SK-N-SH (cell line): ENCODE results near the gene PPP2R5E. TPM values are rescaled to one million over a fixed set of nuclear protein-coding genes. Genes with fewer than 3 reads are reported as not detected.

ENCODE experiments used
- CTCF ChIA-PET: fragments of 300-600, 350-600 bp; formaldehyde crosslinking; extraction: SDS; loops from one replicate; lab custom pipeline; 2021; lab: Yijun Ruan, JAX
- POLR2A ChIA-PET: fragments of 350-600 bp; sonication (Branson Sonifier 250); formaldehyde crosslinking; extraction: SDS; loops from one replicate; lab custom pipeline; 2020; ENCODE audit warnings: antibody characterized with exemption, inconsistent platforms; lab: Yijun Ruan, JAX
- DNase-seq: peaks from one replicate; pipeline ENCODE4 v3.0.0; 2012
- H2AFZ ChIP-seq: fragments of 200-600 bp; sonication (generic); 2 replicates; pipeline ENCODE4 v1.8.1; 2016; ENCODE audit warnings: antibody characterized with exemption, mild to moderate bottlenecking, low read depth
- H3F3A ChIP-seq: fragments of 200-600 bp; sonication (generic); replicated peaks from 2 replicates; pipeline ENCODE3; 2016; ENCODE audit warnings: antibody characterized with exemption, mild to moderate bottlenecking; ENCODE audit not compliant: insufficient read depth
- H3K27ac ChIP-seq, 2 experiments: fragments of 200-500 bp in 1 of 2; fragments of 200-600 bp in 1 of 2; sonication (Bioruptor generic) in 1 of 2; sonication (generic), shearing (Covaris generic) in 1 of 2; 2 replicates each; pipeline versions ENCODE4 v1.5.1 to v1.6.1; 2014 to 2016; ENCODE audit warnings: low read depth in 2 of 2, inconsistent platforms in 1 of 2, low read length in 1 of 2, mild to moderate bottlenecking in 1 of 2, mixed read lengths in 1 of 2
- H3K27me3 ChIP-seq: fragments of 200-600 bp; sonication (generic), shearing (Covaris generic); 2 replicates; pipeline ENCODE4 v1.6.1; 2016; ENCODE audit warnings: mixed run types; ENCODE audit not compliant: insufficient read depth
- H3K36me3 ChIP-seq, 2 experiments: fragments of 200-500 bp in 1 of 2; fragments of 200-600 bp in 1 of 2; sonication (Bioruptor generic) in 1 of 2; sonication (generic) in 1 of 2; replicated peaks in 1 of 2; 2 replicates each; pipeline versions ENCODE3 to v1.5.1; 2014 to 2016; ENCODE audit warnings: low read length in 1 of 2, mild to moderate bottlenecking in 1 of 2; ENCODE audit not compliant: insufficient read depth in 2 of 2, control insufficient read depth in 1 of 2
- H3K4me1 ChIP-seq, 2 experiments: fragments of 200-500 bp in 1 of 2; fragments of 200-600 bp in 1 of 2; sonication (Bioruptor generic) in 1 of 2; sonication (generic), shearing (Covaris generic) in 1 of 2; 2 replicates each; pipeline versions ENCODE4 v1.5.1 to v1.6.1; 2014 to 2016; ENCODE audit warnings: low read depth in 1 of 2, low read length in 1 of 2, mixed run types in 1 of 2; ENCODE audit not compliant: insufficient read depth in 2 of 2, control insufficient read depth in 1 of 2
- H3K4me2 ChIP-seq: fragments of 200-600 bp; sonication (generic), shearing (Covaris generic); 2 replicates; pipeline ENCODE4 v1.6.1; 2017; ENCODE audit warnings: mixed run types
- H3K4me3 ChIP-seq, 2 experiments: fragments of 200-500 bp in 1 of 2; fragments of 200-600 bp in 1 of 2; sonication (Bioruptor generic) in 1 of 2; sonication (generic), shearing (Covaris generic) in 1 of 2; 2 replicates each; pipeline versions ENCODE4 v1.5.1 to v1.8.1; 2014 to 2016; ENCODE audit warnings: low read depth in 2 of 2, inconsistent platforms in 1 of 2, low read length in 1 of 2, mild to moderate bottlenecking in 1 of 2, mixed read lengths in 1 of 2, moderate library complexity in 1 of 2
- H3K79me2 ChIP-seq: fragments of 200-600 bp; sonication (generic); 2 replicates; pipeline ENCODE4 v1.8.1; 2017; ENCODE audit warnings: mild to moderate bottlenecking; ENCODE audit not compliant: insufficient read depth
- H3K9ac ChIP-seq: fragments of 200-600 bp; sonication (generic); 2 replicates; pipeline ENCODE4 v1.6.1; 2017; ENCODE audit warnings: mixed run types
- H3K9me2 ChIP-seq: fragments of 200-600 bp; sonication (generic); 2 replicates; pipeline ENCODE4 v1.6.1; 2017; ENCODE audit warnings: mixed run types
- H3K9me3 ChIP-seq: fragments of 200-600 bp; sonication (generic); 2 replicates; pipeline ENCODE4 v1.6.1; 2017; ENCODE audit warnings: mixed run types, mild to moderate bottlenecking, moderate library complexity
- H4K20me1 ChIP-seq: fragments of 200-600 bp; sonication (generic); 2 replicates; pipeline ENCODE4 v1.6.1; 2017; ENCODE audit warnings: mild to moderate bottlenecking, mixed run types; ENCODE audit not compliant: insufficient read depth
- EZH2phosphoT487 ChIP-seq: fragments of 200-600 bp; sonication (generic); IDR thresholded peaks from 2 replicates; pipeline ENCODE4 v1.6.1; 2017; ENCODE audit warnings: low read depth, mixed run types, mild to moderate bottlenecking, antibody characterized with exemption, moderate library complexity, borderline replicate concordance
- FOXJ3 ChIP-seq: sonication (generic); formaldehyde crosslinking; IDR thresholded peaks from 2 replicates; pipeline ENCODE4 v1.5.1; 2020; ENCODE audit warnings: mild to moderate bottlenecking, missing genetic modification reagents
- FOXM1 ChIP-seq: IDR thresholded peaks from 2 replicates; pipeline ENCODE4 v1.4.0; 2012; ENCODE audit warnings: low read depth, mild to moderate bottlenecking
- GABPA ChIP-seq: IDR thresholded peaks from 2 replicates; pipeline ENCODE4 v1.4.0; 2012; ENCODE audit warnings: low read depth, mild to moderate bottlenecking
- MXI1 ChIP-seq: IDR thresholded peaks from 2 replicates; pipeline ENCODE4 v1.6.1; 2012; ENCODE audit warnings: mild to moderate bottlenecking, low read depth, low read length, improper control_type of control experiment
- PBX3 ChIP-seq: IDR thresholded peaks from 2 replicates; pipeline ENCODE4; 2012
- RAD21 ChIP-seq: IDR thresholded peaks from 2 replicates; pipeline ENCODE4 v1.6.1; 2012; ENCODE audit warnings: mild to moderate bottlenecking, low read length
- RCOR1 ChIP-seq: fragments of 150-350 bp; IDR thresholded peaks from 2 replicates; pipeline ENCODE4 v1.6.1; 2017; ENCODE audit warnings: antibody characterized with exemption, low read length
- TEAD4 ChIP-seq: IDR thresholded peaks from 2 replicates; pipeline ENCODE4 v1.4.0; 2012; ENCODE audit warnings: mild to moderate bottlenecking, borderline replicate concordance; ENCODE audit not compliant: insufficient read depth
- WGBS: methylation state at CpG from one replicate; pipeline ENCODE4 v1.1.6; 2017; ENCODE audit warnings: low lambda C conversion rate; 5-methylcytosine and 5-hydroxymethylcytosine counted together
- polyA plus RNA-seq, 3 experiments: library from polyadenylated mRNA; depleted of rRNA; stranded (reverse); fragments of >200 nt; gene quantifications; 2 replicates each; pipeline ENCODE4 v1.2.3, GENCODE V29; 2012
- TF ChIP-seq, protein P1 (sequence below): IDR thresholded peaks from 2 replicates; pipeline ENCODE4 v1.4.0; 2012; ENCODE audit warnings: low read depth, borderline replicate concordance
- TF ChIP-seq, protein P2 (sequence below): IDR thresholded peaks from 2 replicates; pipeline ENCODE4 v1.4.0; 2012; ENCODE audit warnings: low read depth, borderline replicate concordance
- TF ChIP-seq, protein P3 (sequence below): IDR thresholded peaks from 2 replicates; pipeline ENCODE4 v1.4.0; 2012; ENCODE audit warnings: low read depth

PPP2R5E gene
- polyA plus RNA-seq, 1 of the 3 experiments (the other 2 are of a cell fraction), result 4.4 TPM

DNA sequence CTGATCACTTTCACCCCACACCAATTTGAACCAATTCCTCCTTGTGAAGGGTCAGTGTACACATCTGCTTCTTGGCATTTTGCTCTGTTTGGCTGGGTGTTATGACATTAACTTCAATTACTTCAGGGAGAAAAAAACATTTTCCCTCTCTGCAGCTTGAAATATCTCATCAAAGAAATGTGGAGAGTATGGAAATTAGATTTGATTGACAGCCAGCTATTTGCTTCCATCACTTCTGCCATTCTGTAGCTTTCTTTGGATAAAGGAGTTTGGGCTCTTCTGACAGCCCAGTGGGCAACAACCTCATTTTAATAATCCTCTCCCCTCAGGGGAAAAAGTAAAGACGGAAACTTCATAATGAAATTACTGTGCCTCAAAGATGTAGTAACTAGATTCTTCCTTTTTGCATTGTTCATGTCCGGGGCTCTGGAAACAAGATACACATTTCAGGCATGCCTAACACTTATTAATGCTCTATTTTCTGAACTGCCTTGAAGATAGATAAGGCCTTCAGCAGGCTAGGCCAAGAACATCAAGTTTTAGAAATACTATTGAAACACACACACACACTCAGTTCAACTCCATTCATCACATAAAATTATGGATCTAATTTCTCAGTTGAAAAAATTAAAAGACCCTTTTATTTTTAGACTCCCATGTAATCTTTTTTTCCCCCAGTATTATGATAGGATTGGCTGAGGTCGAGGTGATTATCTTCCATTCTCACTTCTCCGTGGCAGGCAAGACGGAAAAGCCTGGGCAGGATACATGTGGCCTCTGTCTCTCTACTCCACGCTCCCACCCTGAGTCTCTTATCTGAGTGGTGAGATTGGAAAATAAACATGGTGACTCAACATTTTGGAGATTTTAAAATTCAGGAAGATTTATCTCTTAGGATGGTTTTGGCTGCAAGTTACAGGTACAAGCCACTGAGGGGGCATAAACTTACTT lies 214.1 kb downstream of the PPP2R5E start:
- DNase-seq, result no peak
- Histone ChIP-seq H3K4me2 (no peak overlapping the region), H3K9ac (no peak overlapping the region), H3K4me1 (peaks cover 0 to 5% of the 10 kb centered on the region in 2 experiments; a peak in 1 of 4 replicates), H3K27me3 (no peaks in the 10 kb centered on the region; the same call in 1 of the 2 replicates), H2AFZ (no peak overlapping the region), H3K36me3 (no peaks in the 10 kb centered on the region), H3K79me2 (no peaks in the 10 kb centered on the region), H3F3A (no peaks in the 10 kb centered on the region), H3K27ac (no peak overlapping the region), H4K20me1 (no peaks in the 10 kb centered on the region), H3K9me3 (no peaks in the 10 kb centered on the region), H3K4me3 (no peak overlapping the region), H3K9me2 (no peaks in the 10 kb centered on the region)
- ChIA-PET CTCF (interaction anchor here (1.4 kb wide), 1 partner anchor 60 kb away, joined by 3 read pairs; no protein-coding TSS in a partner anchor), POLR2A (no interaction called here)
- TF ChIP-seq FOXJ3 (CRISPR knock-in tag), result no peak
- WGBS, result 51% methylated on average over 6 of the region's 6 CpGs

DNA sequence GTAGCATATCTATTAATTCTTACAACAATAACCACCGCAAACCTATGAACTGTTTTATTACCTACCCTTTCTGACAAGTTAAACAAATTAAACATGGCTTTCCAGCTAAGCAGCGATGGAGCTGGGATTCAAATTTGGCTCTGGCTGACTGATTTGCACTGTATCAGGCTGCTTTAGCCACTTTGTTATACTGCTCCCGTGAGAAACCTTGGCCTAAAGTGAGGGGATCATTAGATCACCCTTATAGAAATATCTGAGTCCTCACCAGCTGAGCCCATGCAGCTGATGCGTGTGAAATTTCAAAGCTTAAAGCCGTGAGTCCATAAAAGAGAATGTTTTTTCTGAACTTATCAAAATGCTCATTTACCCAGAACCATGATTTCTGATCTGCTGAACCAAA lies 216.3 kb downstream of the PPP2R5E start:
- ChIA-PET CTCF (no interaction called here), POLR2A (no interaction called here)
- peaks cover 0 to 5% of the 10 kb centered on the region in 2 experiments; a peak in 1 of 4 replicates for H3K4me1 ChIP-seq
- H3K27ac ChIP-seq, result no peak overlapping the region
- TF ChIP-seq, protein P1, sequence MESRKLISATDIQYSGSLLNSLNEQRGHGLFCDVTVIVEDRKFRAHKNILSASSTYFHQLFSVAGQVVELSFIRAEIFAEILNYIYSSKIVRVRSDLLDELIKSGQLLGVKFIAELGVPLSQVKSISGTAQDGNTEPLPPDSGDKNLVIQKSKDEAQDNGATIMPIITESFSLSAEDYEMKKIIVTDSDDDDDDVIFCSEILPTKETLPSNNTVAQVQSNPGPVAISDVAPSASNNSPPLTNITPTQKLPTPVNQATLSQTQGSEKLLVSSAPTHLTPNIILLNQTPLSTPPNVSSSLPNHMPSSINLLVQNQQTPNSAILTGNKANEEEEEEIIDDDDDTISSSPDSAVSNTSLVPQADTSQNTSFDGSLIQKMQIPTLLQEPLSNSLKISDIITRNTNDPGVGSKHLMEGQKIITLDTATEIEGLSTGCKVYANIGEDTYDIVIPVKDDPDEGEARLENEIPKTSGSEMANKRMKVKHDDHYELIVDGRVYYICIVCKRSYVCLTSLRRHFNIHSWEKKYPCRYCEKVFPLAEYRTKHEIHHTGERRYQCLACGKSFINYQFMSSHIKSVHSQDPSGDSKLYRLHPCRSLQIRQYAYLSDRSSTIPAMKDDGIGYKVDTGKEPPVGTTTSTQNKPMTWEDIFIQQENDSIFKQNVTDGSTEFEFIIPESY, result no peak
- TF ChIP-seq EZH2phosphoT487 (no peak), PBX3 (no peak), MXI1 (no peak), FOXM1 (no peak), TEAD4 (no peak), RCOR1 (no peak), GABPA (no peak), RAD21 (no peak)
- TF ChIP-seq, protein P2, sequence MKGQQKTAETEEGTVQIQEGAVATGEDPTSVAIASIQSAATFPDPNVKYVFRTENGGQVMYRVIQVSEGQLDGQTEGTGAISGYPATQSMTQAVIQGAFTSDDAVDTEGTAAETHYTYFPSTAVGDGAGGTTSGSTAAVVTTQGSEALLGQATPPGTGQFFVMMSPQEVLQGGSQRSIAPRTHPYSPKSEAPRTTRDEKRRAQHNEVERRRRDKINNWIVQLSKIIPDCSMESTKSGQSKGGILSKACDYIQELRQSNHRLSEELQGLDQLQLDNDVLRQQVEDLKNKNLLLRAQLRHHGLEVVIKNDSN, result no peak
- TF ChIP-seq, protein P3, sequence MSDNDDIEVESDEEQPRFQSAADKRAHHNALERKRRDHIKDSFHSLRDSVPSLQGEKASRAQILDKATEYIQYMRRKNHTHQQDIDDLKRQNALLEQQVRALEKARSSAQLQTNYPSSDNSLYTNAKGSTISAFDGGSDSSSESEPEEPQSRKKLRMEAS, result no peak
- no peak overlapping the region for H3K4me2 ChIP-seq
- no peak overlapping the region for H2AFZ ChIP-seq
- H3K9me3 ChIP-seq, result no peaks in the 10 kb centered on the region
- no peaks in the 10 kb centered on the region; the same call in 1 of the 2 replicates for H3K27me3 ChIP-seq
- DNase-seq, result no peak
- H3K36me3 ChIP-seq, result no peaks in the 10 kb centered on the region
- no peaks in the 10 kb centered on the region for H3K79me2 ChIP-seq
- H3F3A ChIP-seq, result no peaks in the 10 kb centered on the region
- no peak overlapping the region for H3K4me3 ChIP-seq
- no peaks in the 10 kb centered on the region for H3K9me2 ChIP-seq
- no peak overlapping the region for H3K9ac ChIP-seq
- WGBS, result 65% methylated on average over 5 of the region's 5 CpGs
- H4K20me1 ChIP-seq, result no peaks in the 10 kb centered on the region
